NCI-H345 (cell line): ENCODE measurements around the gene MCCC1.
"Not testable (repeated sequence)": the region's sequence is repeated elsewhere in the genome, so short reads cannot be mapped to it uniquely, and the experiment has no call there.

ENCODE experiments used
- DNase-seq: peaks from one replicate; lab custom pipeline; 2025; lab: John Stamatoyannopoulos, UW

Gene MCCC1

GRCh38 chr3:183044547-183045229 is 54.6 kb downstream of the MCCC1 start:
- DNase-seq: no peak

- DNase-seq: no peak
These were observed 60.5 kb downstream of the MCCC1 start for GRCh38 chr3:183038757-183039156.

- no peak for DNase-seq
These were observed 61.1 kb downstream of the MCCC1 start for GRCh38 chr3:183038221-183038620.

- no peak for DNase-seq
These were observed 65.5 kb downstream of the MCCC1 start for GRCh38 chr3:183033746-183034145.

GRCh38 chr3:183032880-183033555 is 66.3 kb downstream of the MCCC1 start:
- no peak for DNase-seq

GRCh38 chr3:183031826-183032225 is 67.5 kb downstream of the MCCC1 start:
- no peak for DNase-seq

- DNase-seq: no peak
These were observed 70.9 kb downstream of the MCCC1 start for GRCh38 chr3:183028416-183028815.

GRCh38 chr3:183027276-183027675 is 72.0 kb downstream of the MCCC1 start:
- no peak for DNase-seq

GRCh38 chr3:183022936-183023516 is 76.3 kb downstream of the MCCC1 start:
- no peak for DNase-seq

- DNase-seq: no peak
These were observed 80.7 kb downstream of the MCCC1 start for GRCh38 chr3:183018421-183019192.

- no peak for DNase-seq
These were observed 84.1 kb downstream of the MCCC1 start for GRCh38 chr3:183015185-183015584.

- DNase-seq: no peak
These were observed 85.4 kb downstream of the MCCC1 start for GRCh38 chr3:183013856-183014255.

- no peak for DNase-seq
These were observed 86.2 kb downstream of the MCCC1 start for GRCh38 chr3:183013074-183013473.

- DNase-seq: no peak
These were observed 90.5 kb downstream of the MCCC1 start for GRCh38 chr3:183008800-183009199.

- DNase-seq: no peak
These were observed 91.0 kb downstream of the MCCC1 start for GRCh38 chr3:183008303-183008702.

GRCh38 chr3:183006396-183007002 is 92.8 kb downstream of the MCCC1 start:
- DNase-seq: no peak

- DNase-seq: no peak
These were observed 99.5 kb downstream of the MCCC1 start for GRCh38 chr3:182999767-183000166.

GRCh38 chr3:182993486-182994201 is 105.7 kb downstream of the MCCC1 start:
- not testable (repeated sequence) for DNase-seq

GRCh38 chr3:182989566-182989965 is 109.7 kb downstream of the MCCC1 start:
- peak; percentile 46 for DNase-seq

- no peak for DNase-seq
These were observed 113.3 kb downstream of the MCCC1 start for GRCh38 chr3:182986021-182986420.

- DNase-seq: no peak
These were observed 115.4 kb downstream of the MCCC1 start for GRCh38 chr3:182983876-182984275.

- DNase-seq: no peak
These were observed 118.3 kb downstream of the MCCC1 start for GRCh38 chr3:182981038-182981380.
